NCI-H1694 treated with DMSO at 0.1 percent for 48 hours (cell line): ENCODE data around the gene PPP1R12A.
A peak's percentile ranks its signal among the peaks of the same experiment; 100 is the strongest.

ENCODE experiments used
- DNase-seq: peaks from one replicate; lab custom pipeline; 2025; lab: John Stamatoyannopoulos, UW

PPP1R12A gene

DNA sequence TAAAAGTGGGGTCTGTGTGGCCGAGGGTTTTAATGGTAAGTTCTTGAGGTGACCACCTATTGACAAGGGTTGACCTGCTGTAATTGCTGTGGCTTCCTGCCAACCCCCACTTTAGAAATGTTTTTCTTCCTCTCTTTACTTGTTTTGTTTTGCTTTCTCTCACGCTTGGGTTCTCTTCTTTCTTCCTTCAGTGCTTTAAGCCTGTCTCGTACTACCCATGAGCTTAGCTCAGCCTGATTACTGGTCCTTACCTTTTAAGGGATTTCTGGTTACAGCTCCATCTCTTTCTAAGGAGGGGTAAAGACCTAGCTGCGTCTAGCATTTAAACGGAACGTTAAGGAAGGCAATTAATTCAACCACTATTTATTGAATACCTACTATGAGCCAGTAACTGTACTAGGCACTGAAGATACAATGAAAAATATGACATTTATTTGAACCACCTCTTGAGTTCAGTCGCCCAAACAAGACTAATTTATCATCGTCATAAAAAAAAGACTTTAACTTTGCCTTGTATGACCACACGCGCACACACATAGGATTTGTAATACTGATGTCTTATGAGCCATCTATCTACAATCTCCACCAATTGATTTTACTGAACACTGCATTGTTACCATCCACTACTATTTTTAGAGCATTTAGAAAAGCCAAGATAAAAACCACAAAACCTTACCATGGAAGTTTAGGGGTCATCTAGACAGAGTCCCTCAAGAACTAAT is 888 bp upstream of the PPP1R12A start:
- peak; percentile 38 for DNase-seq

- DNase-seq: no peak
Observed at GRCh38 chr12:79934281-79935020, 446 bp downstream of the PPP1R12A start.

GRCh38 chr12:79933532-79934264 is 1.2 kb downstream of the PPP1R12A start:
- no peak for DNase-seq

DNA sequence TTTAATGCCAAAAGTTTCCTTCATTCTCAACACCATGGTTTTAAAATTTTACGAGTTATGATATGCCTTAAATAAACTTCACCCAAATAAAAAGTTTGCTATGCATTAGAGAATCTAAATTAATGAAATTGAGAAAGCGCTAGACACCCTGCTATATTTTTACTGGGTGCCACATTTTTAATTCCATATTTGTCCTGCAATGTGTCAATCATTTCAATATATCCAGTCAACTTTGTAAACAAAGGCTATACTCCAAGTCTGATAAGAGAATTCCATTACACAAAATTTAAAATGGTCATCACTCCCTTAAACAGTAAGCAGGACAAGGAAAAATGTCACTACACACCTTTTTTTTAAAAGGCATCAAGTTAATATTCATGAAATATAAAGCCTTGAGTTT is 1.9 kb downstream of the PPP1R12A start:
- no peak for DNase-seq

GRCh38 chr12:79932357-79932756 is 2.5 kb downstream of the PPP1R12A start:
- no peak for DNase-seq

DNA sequence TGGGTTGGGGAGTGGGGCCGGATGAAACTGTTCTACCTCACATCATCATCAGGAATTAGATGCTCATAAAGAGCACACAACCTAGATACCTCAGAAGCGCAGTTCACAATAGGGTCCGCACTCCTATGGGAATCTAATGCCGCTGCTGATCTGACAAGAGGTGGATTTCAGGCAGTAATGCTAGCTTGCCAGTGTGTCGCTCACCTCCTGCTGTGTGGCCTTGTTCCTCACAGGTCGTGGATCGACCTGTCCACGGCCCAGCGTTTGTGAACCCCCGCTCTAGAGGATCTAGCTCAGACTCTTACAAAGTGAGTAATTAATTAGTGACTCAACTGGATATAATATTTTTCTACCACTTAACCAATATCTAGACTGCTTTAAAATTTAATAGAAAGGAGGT is 5.8 kb downstream of the PPP1R12A start:
- no peak for DNase-seq

DNA sequence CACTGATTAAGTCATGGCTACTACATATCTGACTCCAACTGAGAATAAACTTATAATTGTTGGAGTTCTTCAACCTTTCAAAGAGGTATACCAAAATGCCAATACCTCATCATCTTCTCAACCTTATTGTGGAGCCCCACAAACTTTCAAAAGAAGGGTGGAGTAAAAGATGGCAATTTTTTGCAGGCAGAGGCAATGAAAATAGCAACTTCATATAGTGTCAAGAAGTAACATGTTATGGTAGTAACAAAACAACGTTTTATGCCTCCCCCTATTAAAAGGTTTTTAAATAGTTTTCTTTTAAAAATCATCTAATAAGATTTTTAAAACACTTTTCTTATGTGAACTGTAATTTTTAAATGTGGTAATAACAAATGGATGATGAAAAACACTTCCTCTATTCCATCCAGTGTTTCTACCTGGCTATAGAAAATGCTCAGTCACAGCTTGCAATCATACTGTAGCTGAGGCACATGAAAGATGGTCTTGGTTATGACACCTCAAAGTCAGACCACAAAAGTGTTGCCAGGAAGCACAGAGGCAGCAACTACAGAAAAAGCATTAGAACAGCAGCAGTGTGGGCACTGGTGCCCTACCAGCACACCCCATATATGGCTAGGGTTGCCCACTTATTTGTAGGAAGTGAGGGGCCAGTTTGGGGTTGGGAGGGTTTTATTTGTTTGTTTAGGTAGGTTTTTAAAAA is 7.0 kb downstream of the PPP1R12A start:
- DNase-seq: no peak

DNA sequence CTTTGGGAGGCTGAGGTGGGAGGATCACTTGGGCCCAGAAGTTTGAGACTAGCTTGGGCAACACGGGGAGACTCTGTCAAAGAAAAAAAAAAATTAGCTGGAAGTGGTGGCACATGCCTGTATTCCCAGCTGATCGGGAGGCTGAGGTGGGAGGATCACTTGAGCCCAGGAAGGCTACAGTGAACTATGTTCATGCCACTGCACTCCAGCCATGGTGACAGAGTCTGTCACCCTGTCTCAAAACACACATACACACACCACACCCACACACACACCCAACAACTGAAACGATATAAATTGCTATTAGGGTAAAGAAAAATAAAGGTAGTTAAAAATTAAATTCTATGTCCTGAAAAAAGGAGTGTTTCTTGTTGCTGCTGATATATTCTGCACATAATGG is 7.9 kb downstream of the PPP1R12A start:
- DNase-seq: no peak

DNA sequence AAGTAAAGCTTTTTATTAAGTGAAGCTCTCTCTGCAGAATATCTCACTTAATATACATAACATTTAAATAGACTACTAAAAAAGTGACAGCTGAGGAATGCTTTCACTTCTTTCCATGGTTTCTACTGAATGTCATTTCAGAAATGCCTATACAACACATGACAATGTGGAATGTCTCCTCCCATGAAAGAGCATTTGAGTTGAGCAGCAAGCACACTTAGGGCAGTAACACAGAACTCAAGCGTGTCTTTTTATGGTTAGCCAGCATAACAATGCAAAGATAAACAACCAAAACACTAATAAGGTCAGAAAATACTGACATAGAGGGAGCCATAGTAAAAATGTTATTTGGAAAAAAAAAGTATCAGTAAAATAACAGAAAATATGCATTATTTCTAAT is 9.4 kb downstream of the PPP1R12A start:
- no peak for DNase-seq

- DNase-seq: no peak
Observed at GRCh38 chr12:79921786-79922185, 13.1 kb downstream of the PPP1R12A start.

- DNase-seq: no peak
Observed at GRCh38 chr12:79920421-79921238, 14.3 kb downstream of the PPP1R12A start.

- no peak for DNase-seq
Observed at GRCh38 chr12:79919762-79920161, 15.1 kb downstream of the PPP1R12A start.

DNA sequence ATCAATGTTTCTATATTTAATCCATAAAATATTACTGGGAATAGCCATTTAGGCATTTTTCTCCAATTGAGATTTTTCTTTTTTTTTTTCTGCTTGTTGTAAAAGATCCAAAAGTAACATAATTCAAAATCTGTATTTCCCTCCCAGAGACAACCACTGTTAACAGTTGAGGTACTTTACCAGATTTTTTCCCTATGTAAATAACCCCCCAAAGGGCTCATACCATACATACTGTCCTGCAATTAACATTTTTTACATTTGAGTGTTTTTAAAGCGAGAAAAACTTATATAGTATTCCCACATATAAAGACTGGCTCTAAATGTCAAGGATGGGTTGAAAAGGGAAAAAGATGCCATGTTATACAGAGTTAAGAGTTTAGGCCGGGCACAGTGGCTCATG is 18.1 kb downstream of the PPP1R12A start:
- no peak for DNase-seq

GRCh38 chr12:79911889-79912656 is 22.8 kb downstream of the PPP1R12A start:
- no peak for DNase-seq

DNA sequence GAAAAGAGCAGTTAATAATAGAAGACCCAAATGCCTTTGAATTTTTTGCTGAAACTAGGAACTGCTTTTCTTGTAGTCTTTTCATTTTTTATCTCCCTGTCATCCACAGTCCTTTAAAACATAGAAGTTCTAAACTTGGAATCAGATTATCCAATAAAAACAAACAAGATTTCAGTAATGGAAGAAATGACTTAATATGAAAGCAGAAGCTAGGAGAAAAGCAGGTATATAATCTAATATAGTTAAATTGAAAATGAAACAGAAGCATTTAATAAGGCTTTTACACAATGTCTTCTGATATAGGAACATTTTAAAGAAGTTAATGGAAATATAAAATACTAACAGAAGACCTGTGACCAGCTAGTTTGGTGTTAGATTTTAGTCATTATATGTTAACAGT is 26.5 kb downstream of the PPP1R12A start:
- DNase-seq: no peak

DNA sequence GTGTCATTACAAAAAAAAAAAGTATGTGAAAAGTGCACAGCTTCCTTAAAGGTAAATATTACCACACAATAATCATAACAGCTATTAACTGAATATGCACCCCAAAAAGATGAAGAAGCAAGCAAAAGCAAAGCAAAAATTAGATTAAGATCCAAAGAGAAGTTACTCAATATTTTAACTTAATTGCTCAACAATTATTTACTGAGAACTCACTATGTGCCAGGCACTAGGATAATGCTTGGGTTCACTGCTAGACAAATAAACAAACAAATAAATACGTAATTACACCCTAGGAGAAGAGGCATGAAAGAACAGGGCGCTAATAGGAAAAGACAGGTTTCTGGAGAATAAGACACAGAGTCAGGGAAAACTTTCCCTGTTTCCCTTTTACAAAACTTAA is 33.4 kb downstream of the PPP1R12A start:
- no peak for DNase-seq

DNA sequence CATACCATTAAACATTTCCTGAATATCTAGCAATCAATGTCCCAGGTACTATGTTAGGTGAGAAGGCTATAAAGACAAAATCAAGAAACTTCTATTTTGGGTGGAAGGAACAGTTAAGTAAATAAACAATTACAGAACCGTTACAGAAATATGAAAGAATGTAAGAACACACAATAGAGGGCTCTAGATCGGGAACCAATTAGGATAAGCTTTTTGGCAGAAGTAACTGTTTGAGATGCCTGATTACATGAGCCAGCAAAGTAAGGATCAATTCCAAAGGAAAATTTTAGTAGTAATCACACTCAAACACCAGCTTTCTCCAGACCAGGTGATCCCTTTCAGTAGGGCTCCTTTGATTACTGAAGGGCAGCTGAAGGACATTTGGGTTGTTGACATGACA is 33.9 kb downstream of the PPP1R12A start:
- DNase-seq: no peak

GRCh38 chr12:79900199-79900598 is 34.7 kb downstream of the PPP1R12A start:
- no peak for DNase-seq

DNA sequence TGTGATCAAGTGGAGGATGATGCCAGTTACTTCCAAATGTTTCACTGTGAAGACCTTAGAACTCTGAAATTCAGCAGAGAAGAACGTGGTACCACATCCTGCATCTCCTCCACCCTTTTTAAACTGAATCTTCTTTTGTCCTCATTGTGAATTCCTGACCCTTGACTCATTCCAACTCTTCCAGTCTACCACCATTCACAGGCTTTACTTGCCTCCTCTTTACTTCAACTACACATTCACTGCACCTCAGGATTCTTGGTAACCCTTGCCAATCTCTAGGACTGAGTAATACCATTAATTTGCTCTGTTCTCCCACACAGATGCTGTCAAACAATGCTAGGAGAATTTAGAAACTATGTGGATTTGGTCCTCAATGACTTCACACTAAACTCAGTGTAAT is 37.3 kb downstream of the PPP1R12A start:
- no peak for DNase-seq

GRCh38 chr12:79895804-79896203 is 39.1 kb downstream of the PPP1R12A start:
- DNase-seq: no peak

DNA sequence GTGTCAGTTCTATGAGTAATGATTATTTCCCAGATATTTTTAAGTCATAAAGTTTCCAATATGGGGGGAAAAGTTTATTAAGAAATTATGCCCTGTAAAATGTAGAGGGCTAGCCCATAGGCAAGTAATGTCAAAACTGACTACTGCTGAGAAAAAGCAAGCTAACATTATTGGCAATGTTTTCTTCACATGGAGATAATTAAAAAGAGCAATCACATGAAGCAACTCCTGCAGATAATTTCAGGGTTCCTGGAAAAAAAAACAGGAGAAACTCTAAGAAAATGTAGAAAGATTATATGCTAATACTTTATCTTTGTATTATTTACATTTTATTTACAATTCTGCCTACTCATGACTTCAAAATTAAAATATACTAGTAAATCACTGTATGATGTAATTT is 39.8 kb downstream of the PPP1R12A start:
- DNase-seq: no peak
